C4-2B (cell line): ENCODE measurements around the gene SYTL5.

Source experiments
- H3K27ac ChIP-seq: fragments of 450-650 bp; 2 replicates; pipeline ENCODE4 v1.5.1; 2017
- ZFX ChIP-seq: fragments of 450-650 bp; IDR thresholded peaks from 2 replicates; pipeline ENCODE4 v1.6.1; 2017
- TF ChIP-seq, protein P1 (sequence below): fragments of 450-650 bp; conservative IDR thresholded peaks from 2 replicates; pipeline ENCODE4 v1.5.1; 2017; ENCODE audit warnings: mild to moderate bottlenecking

SYTL5 gene

DNA sequence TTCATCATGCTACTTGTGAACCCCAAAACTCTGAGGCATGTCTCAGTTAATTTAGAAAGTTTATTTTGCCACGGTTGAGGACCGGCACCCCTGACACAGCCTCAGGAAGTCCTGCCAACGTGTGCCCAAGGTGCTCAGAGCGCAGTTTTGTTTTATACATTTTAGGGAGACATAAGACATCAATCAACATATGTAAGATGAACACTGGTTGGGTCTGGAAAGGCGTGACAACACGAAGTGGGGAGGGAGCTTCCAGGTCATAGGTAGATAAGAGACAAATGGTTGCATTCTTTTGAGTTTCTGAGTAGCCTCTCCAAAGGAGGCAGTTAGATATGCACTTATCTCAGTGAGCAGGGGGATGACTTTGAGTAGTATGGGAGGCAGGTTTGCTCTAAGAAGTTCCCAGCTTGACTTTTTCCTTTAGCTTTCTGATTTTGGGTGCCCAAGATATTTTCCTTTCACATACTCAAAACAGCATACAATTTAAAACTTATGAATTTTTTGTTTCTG lies 98.9 kb downstream of the SYTL5 start:
- H3K27ac ChIP-seq, result no peak overlapping the region
- TF ChIP-seq ZFX, result no peak
- TF ChIP-seq, protein P1, sequence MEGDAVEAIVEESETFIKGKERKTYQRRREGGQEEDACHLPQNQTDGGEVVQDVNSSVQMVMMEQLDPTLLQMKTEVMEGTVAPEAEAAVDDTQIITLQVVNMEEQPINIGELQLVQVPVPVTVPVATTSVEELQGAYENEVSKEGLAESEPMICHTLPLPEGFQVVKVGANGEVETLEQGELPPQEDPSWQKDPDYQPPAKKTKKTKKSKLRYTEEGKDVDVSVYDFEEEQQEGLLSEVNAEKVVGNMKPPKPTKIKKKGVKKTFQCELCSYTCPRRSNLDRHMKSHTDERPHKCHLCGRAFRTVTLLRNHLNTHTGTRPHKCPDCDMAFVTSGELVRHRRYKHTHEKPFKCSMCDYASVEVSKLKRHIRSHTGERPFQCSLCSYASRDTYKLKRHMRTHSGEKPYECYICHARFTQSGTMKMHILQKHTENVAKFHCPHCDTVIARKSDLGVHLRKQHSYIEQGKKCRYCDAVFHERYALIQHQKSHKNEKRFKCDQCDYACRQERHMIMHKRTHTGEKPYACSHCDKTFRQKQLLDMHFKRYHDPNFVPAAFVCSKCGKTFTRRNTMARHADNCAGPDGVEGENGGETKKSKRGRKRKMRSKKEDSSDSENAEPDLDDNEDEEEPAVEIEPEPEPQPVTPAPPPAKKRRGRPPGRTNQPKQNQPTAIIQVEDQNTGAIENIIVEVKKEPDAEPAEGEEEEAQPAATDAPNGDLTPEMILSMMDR, result no peak

DNA sequence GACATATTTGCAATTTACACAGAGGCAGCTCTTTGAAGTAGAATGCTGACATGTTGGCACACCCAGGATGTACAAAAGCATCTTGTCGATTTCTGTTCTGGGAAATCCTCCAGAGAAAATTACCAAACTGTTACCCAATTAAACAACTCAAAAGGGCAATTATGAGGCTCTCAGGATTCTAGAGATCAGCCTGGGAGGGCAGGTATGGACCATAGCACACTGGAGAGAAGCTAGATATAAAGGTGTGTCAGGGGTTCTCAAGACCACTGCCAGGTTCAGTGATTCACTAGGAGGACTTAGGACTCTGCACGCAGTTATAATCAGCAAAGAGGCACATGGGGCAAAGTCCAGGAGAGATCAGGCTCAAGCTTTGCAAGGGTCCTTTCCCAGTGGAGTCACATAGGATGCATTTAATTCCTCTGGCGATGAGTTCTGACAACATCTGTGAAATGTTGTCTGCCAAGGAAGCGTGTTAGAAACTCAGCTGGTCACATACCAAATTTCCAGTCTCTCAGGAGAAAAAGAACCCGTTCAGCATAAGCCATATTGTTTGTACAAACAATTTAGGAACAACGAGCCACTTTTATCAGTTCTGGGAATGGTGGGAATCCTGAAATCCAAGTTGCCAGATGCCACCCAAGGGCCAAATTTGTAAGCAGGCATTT lies 100.8 kb downstream of the SYTL5 start:
- no peak overlapping the region for H3K27ac ChIP-seq
- TF ChIP-seq, protein P1, result no peak
- TF ChIP-seq ZFX, result no peak

DNA sequence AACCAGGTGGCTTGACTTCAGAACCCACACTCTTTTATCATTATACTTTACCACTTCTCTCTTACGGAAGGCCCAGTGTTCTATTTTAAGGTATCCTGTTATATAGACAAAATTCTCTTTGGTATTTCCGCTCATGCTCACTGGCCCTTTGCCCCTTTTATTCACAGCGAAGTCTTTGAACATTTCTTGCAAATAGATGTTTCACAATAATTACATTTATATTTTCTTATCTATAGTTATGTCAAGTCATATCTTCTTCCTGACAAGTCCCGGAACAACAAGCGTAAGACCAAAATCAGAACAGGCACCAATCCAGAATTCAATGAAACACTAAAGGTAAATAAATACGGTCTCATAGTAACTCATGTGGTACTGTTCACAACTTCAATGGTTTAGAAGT lies 102.0 kb downstream of the SYTL5 start:
- no peak overlapping the region for H3K27ac ChIP-seq
- TF ChIP-seq, protein P1, result no peak
- TF ChIP-seq ZFX, result no peak

- no peak overlapping the region for H3K27ac ChIP-seq
- no peak for TF ChIP-seq ZFX
- TF ChIP-seq, protein P1, result no peak
Measured at GRCh38 chrX:38109042-38109898, 102.9 kb downstream of the SYTL5 start.

GRCh38 chrX:38110231-38110630 lies 103.9 kb downstream of the SYTL5 start:
- no peak overlapping the region for H3K27ac ChIP-seq
- TF ChIP-seq, protein P1, result no peak
- no peak for TF ChIP-seq ZFX

GRCh38 chrX:38111196-38111595 lies 104.8 kb downstream of the SYTL5 start:
- H3K27ac ChIP-seq, result peak overlapping the region; percentile 33; the same call in 1 of the 2 replicates
- TF ChIP-seq, protein P1, result no peak
- no peak for TF ChIP-seq ZFX

GRCh38 chrX:38112566-38112965 lies 106.2 kb downstream of the SYTL5 start:
- no peak overlapping the region for H3K27ac ChIP-seq
- TF ChIP-seq, protein P1, result no peak
- TF ChIP-seq ZFX, result no peak
